ENCODE results near the gene FGF1. TPM values are rescaled to one million over a fixed set of nuclear protein-coding genes. Genes with fewer than 3 reads are reported as not detected.

The FGF1 gene
- total RNA-seq = 0.98 TPM

DNA sequence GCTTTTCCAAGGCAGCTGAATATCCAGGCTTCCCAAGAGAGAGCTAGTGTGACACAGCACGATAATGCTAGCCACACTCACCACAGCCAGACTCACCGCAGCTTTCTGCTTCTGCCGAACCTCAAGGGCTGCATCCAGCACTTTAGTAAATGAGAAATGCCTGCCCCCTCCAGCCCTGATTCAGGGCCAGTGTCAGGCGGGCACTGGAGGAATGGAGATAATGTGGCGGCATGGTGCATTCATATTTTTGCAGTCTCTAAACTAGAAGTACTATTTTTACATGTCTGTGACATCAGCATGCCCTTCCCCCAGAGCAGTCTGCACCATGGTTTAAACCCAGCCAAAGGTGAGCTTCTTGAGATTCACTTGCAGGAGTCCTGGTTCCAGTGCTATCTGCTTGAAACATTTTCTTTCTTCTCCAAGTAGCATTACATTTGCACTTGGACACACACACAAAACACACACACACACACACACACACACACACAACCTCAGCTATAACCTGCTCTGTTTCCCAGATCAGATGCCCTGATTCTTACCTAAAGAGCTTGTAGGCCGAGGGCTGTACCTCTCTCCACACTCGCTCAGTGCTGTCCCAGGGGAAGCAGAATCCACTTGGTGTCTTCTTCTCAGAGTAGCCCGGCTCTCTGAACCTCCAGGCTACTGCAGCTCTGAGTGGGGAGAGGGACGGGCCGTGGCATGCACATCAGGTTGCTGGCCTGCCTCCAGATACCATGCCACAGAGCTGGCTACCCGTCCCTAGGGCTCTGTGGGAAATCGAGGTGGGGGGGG lies at the start of gene FGF1:
Gene FGF1, minus strand, starts transcription at position 673 of the 792 bp plus-strand sequence. CDS start 71,963 bp downstream, outside the sequence.
- no peak for DNase-seq (ENCODE audit: low spot score)

GRCh38 chr5:142727735-142728047 lies 41.8 kb upstream of the FGF1 start:
- no peak for DNase-seq (ENCODE audit: low spot score)

- no peak for DNase-seq (ENCODE audit: low spot score)
Observed at GRCh38 chr5:142726188-142726731, 40.4 kb upstream of the FGF1 start.

DNA sequence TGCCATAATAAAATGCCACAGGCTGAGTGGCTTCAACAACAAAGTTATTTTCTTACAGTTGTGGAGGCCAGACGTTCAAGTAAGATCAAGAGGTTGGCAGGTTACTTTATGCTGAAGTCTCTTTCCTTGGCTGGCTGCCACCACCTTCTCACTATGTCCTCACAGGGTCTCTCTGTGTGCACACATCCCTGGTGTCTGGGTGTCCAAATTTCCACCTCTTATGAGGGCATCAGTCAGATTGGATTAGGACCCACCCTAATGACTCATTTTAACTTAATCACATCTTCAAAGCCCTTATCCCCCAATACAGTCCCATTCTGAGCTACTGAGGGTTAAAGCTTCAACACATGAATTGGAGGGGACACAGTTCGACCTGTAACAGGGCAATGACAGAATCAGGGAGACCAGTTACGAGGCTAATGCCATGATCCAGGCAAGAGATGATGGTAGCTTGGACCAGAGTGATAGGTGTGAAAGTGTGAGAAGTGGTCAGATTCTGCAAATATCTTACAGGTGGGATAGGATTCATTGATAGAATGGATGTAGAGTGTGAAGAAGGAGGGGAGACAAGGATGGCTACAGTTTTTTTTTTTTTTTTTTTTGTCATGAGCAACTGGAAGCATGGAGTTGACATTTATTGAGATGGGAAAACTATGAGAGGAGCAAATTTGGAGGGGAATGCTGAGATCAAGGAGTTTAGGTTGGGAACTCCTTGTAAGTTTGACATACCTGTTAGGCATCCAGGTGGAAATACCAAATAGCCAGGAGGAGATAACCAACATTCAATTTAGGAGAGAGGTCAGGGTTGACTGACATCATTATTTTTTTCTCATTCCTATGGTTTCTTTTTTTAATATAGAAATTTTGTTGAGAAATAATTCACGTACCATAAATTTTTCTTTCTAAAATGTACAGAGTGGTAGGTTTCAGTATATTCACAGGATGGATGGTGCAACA lies 39.6 kb upstream of the FGF1 start:
- DNase-seq (ENCODE audit: low spot score) = no peak

GRCh38 chr5:142724821-142725220 lies 38.9 kb upstream of the FGF1 start:
- no peak for DNase-seq (ENCODE audit: low spot score)

DNA sequence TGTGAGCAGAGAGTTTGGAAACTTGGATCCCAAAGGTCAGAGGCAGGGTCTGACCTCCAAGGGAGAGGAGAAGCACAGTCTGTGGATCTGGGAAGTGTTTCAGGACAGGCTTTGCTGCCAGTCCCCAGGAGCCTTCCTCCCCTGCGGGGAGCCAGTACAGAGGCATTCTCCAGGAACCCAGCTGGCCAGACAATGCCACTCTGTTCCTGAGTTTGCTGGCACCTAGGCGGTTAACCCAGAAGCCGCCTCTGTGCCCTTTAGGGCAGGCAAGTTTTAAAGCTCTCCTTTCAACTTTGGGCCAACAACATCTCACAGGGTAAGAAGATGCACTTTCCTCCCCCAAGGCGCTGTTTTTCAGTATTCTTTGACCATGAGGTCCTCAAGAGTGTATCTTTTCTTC lies 37.0 kb upstream of the FGF1 start:
- no peak for DNase-seq (ENCODE audit: low spot score)

- no peak for DNase-seq (ENCODE audit: low spot score)
Observed at GRCh38 chr5:142722146-142722545, 36.3 kb upstream of the FGF1 start.

GRCh38 chr5:142720641-142721271 lies 34.9 kb upstream of the FGF1 start:
- DNase-seq (ENCODE audit: low spot score) = peak; percentile 58

DNA sequence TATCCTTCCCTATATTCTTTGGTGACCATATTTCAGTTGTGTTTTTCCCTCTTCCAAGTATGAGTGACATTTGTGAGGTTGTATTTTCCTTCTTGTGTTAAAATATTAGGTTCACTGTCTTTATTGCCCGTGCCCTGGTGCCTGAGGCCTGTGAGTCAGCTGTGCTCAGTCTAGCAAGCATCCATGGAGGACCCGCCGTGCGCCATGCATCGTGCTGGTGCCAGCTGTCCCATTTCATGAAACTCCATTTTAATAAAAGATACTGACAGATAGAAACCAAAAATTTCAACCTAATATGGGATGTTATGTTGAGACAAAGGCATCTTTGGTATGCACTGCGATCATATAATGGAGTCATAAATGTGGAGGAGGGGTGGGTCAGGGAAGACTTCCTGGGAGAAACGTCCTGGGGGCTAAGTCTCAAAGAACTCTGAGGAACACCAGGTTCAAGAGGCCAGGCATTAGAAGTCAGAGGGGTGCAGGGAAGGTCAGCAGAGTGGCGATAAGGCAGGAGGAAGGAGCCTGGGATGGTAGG lies 34.0 kb upstream of the FGF1 start:
- DNase-seq (ENCODE audit: low spot score) = no peak

DNA sequence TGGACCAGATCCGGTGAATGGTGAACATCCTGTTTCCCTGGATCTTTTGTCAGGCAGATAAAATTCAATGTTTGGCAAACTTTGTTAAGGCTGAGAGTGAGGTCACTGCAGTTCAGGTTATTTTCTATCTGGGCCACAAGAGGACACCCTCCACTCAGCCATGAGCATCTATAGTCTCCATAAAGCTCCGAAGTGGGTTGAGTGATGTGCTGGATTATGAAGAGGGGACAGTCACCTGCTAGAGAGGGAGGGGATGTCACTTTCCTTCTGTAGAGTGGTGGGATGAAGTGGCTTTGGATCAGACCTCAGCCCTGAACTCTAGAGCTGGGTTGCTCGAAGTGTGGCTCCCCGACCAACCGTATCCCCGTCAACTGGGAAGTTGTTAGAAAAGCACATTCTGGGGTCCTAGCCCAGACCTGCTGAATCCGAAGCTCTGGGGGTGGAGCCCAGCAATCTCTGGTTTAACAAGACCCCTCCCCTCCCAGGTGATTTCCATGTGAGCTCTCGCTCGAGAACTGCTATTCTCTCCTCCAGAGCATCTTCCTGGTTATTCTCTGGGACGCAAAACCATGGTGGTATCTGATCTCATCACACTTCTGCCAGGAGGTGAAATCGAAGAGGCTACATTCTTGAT lies 31.8 kb upstream of the FGF1 start:
- DNase-seq (ENCODE audit: low spot score) = peak; percentile 39

DNA sequence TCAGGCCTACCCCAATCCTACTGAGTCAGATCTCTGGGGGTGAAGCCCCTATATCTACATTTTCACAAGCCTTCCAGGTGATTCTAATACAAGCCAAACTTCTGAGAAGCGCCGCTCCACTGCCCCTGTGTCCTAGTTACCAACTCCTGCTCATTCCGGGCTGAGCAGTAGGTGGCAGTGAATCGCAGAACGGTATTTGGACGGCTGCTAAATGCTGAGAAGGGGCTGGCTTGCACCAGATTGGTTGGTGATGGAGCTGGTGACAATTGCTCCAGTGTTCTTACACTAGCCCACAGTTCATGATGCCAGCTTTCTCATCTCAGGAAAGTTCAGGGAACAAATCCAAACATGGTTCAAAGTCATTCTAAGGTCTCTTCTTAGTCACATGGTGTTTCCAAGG lies 31.1 kb upstream of the FGF1 start:
- DNase-seq (ENCODE audit: low spot score) = peak; percentile 32

- no peak for DNase-seq (ENCODE audit: low spot score)
Observed at GRCh38 chr5:142715291-142715690, 29.4 kb upstream of the FGF1 start.

GRCh38 chr5:142713121-142713706 lies 27.3 kb upstream of the FGF1 start:
- DNase-seq (ENCODE audit: low spot score) = peak; percentile 89

DNA sequence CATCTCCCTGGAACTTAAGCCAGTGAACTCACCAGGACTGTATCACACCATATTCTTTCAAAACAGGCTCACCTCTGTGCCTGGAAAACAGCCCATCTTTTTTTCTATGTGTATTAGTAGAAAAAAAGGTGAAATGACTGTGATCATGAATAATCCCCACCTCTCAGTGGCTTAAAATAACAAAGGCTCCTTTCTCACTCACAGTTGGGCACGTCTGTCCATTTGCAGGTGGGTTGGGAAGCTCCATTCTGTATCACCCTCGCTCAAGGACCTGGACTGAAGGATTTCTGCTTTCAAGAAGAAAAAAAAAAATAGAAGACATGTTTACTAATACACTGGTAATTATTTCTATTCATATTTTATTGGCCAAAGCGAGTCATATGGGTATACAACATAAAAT lies 17.3 kb upstream of the FGF1 start:
- no peak for DNase-seq (ENCODE audit: low spot score)

DNA sequence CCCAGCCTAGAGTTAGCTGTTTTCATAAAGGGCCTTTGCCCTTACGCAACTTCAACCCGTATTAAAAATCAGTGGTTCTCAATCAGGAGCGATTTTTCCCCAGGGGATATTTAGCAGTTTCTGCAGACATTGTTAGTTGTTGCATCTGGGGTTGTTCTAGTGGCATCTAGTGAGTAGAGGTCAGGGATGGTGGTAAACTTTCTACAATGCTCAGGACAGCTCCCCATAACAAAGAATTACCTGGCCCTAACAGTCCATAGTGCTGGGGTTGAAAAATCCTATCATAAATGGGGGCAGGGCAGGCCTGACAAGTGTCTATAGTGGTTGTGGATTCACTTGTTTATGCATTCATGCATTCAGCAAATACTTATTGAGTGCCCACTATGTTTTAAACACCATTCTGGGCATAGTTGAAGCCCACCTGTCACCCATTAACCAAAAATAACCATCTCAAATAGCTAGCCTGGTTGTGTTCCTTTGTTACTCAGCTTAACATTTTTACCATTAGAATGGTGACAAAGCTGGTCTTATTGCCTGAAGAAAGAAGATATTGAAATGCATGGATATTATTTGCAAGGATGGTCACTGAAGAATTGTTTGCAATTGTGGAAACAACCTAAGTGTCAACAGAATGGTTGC lies 15.9 kb upstream of the FGF1 start:
- DNase-seq (ENCODE audit: low spot score) = no peak

- no peak for DNase-seq (ENCODE audit: low spot score)
Observed at GRCh38 chr5:142700566-142700965, 14.7 kb upstream of the FGF1 start.

- peak; percentile 87 for DNase-seq (ENCODE audit: low spot score)
Observed at GRCh38 chr5:142699184-142699720, 13.4 kb upstream of the FGF1 start.

DNA sequence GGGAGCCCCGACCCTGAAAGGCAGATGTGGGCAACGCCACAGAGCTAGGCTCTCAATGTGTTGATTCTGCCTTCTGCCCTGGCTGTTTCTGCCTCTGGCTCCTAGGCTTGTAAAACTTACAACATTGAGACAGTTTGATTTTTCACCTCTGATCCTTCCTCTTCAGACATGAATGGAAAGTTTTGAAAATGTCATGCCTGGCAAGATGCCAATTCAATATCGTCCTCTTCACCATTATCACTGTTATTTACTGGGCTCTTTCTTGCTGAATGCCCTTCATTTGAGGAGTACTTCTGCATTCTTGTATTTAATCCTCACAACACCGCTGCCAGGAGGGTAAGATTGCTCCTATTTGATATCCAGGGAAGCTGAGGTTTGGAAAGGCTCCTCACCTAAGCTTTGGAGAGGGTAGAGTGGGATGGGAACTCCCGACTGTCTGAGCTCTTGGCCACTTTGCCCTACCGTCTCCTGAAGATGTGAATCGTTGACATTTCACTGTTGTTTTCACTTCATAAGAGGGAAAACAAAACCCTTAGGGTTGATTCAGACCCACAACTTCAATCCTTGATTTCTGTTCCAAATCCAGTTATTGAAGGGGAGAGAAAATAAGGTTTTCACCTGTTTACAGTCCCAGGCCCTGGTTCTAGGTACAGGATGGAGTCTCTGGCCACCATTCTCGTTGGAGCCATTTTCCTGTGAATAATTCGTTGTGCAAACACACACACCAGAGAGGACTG lies 12.7 kb upstream of the FGF1 start:
- DNase-seq (ENCODE audit: low spot score) = no peak
